HG03432 (cell line): ENCODE data around the gene MARF1.
A peak's percentile ranks its signal among the peaks of the same experiment; 100 is the strongest.
"Not testable (repeated sequence)": the region's sequence is repeated elsewhere in the genome, so short reads cannot be mapped to it uniquely, and the experiment has no call there.

Experiments used
- ATAC-seq: cut with Tn5 transposase; IDR thresholded peaks from one replicate; pipeline ENCODE4 v1.9.1; 2021; ENCODE audit warnings: mild to moderate bottlenecking, moderate library complexity; ENCODE audit not compliant: unreplicated experiment

The MARF1 gene

DNA sequence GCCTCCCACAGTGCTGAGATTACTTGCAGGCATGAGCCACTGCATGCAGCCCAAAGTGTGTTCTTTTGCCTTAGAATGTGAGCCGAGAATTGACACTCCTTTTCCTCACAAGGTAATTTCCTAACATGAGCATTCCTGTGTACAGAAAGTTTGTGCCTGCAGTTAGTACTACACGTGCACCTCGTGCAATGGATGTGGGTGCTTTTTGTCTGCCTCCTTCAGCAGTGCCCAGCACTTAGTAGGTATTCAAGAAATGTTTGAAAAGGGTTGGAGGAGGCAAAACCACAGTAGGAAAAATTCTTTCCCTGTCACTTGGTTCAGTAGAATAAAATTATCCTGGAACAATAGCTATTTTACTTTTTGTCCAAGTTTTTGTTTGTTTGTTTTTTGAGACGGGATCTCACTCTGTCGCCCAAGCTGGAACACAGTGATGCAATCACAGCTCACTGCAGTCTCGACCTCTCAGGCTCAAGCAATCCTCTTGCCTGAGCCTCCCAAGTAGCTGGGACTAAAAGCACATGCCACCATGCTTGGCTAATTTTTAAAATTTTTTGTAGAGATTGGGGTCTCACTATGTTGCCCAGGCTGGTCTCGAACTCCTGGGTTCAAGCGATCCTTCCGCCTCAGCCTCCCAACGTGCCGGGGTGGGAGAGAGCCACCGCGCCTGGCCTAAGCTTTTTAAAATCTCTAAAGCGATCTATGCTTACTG, 9.5 kb upstream of the MARF1 start:
- no peak for ATAC-seq

DNA sequence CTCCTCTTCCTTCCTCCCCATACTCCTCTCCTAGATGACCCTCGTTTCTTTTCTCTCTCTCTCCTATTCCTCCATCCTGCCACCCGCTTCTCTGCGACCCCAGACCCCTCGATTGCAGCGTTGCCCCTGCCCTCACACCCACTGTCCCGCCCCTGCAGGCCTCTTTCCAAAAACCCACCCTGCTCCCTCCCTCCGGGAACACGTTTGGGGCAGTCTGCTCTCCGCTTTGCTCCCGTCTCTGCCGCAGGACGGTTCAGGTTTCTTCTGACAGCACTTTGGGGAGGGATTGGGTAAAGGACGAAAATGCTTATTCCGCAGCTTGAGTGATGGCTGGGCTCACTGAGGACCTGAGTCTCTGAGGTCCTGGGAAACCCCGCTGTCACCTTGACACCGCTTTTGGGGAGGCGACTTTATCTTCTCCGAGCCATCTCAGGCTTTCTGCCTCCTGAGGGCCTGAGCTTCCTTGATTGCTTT, 7.8 kb upstream of the MARF1 start:
- ATAC-seq = peak; percentile 2

DNA sequence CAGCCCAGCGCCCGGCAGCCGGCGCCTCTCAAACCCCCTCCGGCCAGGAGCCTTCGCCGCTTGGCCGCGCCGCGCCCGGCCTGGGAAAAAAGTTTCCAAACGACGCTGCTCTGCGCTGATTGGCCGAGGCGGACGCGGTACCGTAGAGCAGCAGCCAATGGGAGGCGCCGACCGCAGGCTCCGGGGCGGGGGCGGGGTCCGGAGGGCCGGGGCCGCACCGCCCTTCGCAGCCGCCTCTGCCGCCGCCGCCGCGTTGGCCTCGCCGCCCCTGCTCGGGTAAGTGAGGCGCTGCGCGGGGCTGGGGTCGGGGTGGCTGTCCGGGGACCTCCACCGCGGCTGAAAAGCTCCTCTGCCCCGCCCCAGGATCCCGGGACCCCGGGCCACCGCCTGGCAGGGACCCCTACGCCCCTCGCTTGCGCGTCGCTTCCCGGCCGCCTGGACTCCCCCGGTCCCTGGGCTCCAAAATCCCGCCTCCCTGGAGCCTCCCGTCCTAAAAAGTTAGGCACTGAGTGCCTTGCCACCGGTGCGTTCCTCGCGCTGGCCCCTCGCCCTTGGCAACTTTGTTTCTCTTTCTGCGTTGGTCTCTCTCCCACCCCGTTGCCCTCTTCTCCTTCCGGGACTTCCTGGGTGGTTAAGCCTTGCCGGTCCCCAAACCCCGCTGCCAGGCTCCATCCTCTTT, 7.2 kb upstream of the MARF1 start, which contains the start of gene NDE1:
Gene NDE1, plus strand, starts transcription at position 227 of the 679 bp plus-strand sequence. CDS start 14,534 bp downstream, outside the sequence.
- ATAC-seq = peak; percentile 85

DNA sequence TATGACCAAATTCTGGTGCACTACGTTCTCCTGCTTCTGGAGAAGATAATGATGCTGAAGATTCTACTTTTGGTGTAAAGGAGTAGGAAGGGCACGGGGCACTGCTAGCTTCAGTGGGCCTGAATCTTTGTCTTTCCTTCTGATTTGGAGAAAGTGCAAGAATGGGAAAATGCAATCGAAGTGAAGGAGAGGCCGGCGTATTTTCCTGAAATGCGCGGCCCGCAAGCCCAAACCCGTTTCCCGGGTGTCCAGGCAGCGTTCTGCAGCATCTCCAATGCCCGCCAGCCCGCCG, 6.7 kb upstream of the MARF1 start:
- peak; percentile 2 for ATAC-seq

DNA sequence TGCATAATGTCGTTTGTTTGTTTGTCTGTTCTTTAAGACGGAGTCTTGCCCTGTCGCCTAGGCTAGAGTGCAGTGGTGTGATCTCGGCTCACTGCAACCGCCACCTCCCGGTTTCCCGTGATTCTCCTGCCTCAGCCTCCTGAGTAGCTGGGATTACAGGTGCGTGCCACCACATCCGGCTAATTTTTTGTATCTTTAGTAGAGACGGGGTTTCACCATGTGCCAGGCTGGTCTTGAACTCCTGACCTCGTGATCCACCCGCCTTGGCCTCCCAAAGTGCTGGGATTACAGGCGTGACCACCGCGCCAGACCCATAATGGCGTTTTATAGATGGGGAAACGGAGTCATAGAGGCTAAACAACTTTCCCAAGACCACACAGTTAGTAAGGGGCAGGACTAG, 6.4 kb upstream of the MARF1 start:
- ATAC-seq = not testable (repeated sequence)

DNA sequence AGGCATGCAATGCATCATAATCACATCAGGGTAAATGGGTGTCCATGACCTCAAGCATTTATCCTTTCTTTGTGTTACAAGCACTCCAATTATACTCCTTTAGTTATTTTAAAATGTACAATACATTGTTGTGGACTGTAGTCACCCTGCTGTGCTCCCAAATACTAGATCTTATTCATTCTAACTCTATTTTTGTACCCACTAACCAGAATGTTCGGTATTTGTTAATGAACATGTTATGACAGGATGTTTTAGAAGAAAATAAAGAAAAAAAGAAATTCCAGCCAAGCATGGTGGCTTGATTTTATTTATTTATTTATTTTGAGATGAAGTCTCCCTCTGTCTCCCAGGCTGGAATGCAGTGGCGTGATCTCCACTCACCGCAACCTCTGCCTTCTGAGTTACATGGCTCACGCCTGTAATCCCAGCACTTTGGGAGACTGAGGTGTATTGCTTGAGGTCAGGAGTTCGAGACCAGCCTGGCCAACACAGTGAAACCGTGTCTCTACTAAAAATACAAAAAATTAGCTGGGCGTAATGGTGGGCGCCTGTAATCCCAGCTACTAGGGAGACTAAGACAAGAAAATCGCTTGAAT, 5.3 kb upstream of the MARF1 start:
- no peak for ATAC-seq

DNA sequence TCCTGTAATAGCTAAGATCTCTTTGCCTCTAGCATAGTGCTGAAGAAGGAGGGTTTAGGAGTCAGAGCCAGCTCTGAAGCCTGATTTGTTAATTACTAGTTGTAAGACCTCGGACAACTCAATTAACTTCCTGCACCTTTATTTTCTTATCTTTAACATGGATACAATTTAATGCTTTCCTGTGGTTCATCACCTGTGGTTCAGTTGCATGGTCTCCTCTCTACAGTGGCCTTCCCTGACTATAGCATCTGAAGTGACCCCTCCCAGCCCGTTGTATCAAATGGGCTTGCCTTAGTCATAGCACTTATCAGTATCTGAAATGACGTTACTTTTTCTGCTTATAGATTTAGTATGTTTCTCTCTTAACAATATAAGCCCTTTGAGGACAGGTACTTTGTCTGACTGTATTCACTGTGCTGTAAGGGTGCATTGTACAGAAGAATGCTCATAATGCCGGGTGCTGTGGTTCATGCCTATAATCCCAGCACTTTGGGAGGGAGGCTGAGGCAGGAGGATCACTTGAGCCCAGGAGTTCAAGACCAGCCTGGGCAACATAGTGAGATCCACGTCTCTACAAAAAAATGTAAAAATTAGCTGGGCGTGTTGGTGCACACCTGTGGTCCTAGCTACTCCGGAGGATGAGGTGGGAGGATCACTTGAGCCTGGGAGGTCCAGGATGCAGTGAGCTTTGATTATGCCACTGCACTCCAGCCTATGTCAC, 4.5 kb upstream of the MARF1 start:
- ATAC-seq = no peak

DNA sequence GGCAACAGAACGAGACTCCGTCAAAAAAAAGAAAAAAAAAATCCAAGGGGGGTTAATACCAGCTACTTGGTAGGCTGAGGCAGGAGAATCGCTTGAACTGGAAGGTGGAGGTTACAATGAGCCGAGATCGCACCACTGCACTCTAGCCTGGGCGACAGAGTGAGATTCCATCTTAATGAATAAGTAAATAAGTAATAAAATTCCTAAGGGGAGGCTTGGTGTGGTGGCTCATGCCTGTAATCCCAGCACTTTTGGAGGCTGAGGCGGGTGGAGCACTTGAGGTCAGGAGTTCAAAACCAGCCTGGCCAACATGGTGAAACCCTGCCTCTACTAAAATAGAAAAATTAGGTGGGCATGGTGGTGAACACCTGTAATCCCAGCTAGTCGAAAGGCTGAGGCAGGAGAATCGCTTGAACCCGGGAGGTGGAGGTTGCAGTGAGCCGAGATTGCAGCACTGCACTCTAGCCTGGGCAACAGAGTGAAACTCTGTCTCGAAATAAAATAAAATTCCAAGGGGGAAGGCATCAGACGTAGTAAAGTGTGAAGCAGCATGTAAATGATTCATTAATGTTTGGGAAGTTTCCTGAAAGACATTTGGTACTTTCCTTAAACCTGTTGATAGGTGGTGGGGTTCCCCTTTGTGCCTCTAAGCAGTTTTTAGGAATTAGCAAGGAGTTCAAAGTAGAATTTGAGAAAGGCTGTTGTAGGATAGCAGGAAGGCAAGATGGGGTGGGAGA, 3.8 kb upstream of the MARF1 start:
- ATAC-seq = not testable (repeated sequence)

DNA sequence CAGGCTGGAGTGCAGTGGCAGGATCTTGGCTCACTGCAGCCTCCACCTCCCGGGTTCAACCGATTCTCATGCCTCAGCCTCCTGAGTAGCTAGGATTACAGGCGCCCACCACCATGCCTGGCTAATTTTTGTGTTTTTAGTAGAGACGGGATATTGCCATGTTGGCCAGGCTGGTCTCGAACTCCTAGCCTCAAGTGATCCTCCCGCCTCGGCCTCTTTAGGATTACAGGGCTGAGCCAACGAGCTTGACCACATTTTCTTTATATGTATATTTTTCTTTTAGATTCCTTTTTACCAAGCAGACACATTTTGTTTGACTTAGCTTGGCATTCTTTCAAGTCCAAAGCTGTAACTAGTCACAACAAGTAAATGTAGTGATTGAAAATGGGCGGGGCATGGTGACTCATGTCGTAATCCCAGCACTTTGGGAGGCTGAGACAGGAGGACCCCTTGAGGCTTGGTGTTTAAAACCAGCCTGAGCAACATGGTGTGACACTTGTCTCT, 2.1 kb upstream of the MARF1 start:
- ATAC-seq = not testable (repeated sequence)

DNA sequence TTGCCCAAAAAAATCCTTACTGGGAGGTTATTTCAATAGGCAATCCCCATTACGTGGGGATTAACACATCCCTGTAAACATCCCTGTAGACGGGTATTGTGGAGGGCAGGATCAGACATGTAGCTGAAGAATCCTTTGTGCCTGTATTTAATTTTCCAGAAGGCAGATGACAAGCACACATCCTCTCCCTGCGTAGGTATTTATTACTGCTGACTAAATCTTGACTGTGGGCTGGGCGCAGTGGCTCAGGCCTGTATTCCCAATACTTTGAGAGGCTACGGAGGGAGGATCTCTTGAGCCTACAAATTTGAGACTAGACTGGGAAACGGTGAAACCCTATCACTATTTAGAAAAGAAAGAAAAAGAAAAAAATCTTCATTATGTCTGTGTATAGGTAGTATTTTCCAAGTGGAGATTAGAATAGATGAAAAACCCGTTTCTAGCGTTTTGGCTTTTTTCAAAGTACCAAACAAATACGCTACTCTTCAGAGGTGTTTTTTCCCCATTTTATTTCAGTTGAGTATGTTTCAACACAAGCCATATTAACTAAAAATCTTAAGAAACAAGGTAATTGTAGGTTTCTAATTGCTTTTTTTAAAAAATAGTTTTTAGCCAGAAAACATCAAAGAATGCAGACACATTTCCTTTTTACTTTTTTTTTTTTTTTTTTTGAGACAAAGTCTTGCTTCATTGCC, 1.5 kb upstream of the MARF1 start:
- ATAC-seq = no peak

DNA sequence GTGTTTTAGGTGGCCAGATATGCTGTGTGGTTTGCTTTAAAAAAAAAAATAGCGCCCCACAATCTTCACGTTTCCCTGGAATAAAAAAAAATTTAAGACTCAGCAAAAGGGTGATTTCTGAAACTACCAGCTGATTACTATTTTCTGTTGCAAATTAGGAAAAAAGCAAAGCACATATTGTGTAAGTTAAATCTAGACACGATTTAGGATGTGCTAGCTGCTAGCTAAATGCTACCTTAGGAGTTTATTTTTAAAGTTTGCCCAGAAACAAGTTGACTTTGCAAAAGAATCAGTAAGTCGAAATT, 944 bp upstream of the MARF1 start:
- ATAC-seq = no peak

DNA sequence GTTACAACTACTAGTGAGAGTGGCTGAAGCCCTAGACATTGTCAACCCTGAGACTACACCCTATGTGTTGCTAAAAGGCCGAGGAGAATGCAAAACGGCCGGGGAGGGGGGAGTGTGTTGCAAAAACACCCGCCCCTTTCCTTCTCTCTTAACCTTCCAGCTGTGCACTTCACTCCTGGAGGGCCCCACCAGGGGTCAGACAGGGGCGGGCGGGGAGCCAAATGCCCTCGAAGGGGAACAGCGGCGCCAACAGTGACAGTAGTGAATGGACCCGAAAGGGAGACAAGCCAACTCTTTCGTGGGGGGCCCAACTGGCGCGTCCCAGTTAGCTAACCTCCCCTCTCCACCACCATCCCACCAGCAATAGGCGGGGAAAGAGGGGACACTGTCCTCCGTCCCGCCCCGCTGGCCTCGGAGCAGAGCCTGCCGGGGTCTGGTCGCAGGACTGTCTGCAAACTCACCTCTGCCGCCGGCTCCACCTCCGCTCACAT, 352 bp downstream of the MARF1 start:
- ATAC-seq = peak; percentile 59

DNA sequence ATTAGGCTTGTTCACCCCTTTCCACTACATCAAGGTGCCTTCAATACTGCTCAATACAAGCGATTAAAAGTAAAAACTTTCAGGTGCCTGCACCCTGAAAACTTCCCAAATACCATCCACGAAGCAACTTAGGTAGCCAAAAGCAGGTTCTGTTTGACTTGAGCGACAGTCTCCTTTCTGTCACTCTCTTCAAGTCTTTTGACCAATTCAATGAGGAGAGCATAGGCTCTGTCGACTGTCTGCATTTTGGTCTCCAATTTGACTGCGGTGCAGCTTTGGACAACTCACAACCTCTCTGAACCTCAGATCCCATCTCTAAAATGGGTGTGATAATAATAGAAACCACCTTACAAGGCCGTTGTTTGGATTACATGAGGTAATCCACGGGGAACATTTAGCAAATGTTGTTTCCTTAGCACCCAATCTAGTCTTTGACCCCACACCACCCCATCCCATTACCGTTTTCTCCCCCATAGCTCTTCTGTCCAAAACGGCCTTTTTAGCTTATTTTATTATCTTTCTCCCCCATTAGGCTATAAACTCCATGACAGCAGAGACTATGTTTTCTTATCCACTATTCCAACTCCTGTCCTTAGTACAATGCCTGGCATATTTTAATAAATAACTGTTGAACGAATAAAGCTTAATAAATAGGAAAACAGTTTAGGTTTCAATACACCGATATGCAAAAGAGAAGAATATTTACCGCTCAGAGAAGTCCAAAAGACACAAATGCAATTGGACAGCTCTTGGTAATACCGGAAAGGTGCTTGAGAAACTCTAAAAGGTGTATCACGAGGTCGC, 999 bp downstream of the MARF1 start:
- no peak for ATAC-seq

DNA sequence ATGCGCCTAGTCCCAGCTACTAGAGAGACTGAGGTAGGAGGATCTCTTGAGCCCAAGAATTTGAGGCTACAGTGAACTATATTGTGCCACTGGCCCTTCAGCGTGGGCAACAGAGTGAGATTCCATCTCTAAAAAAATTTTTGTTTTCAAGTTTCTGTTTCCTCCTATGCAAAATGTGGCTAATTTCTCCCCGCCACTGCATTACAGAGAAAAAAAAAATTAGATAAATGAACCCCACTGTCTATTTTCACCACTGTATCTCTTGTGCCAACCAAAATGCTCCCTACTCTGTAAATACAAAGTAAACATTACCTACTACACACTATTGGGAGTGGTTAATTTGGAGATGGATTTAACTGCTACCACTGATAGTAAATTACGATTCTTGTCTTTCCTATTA, 2.0 kb downstream of the MARF1 start:
- ATAC-seq = no peak

DNA sequence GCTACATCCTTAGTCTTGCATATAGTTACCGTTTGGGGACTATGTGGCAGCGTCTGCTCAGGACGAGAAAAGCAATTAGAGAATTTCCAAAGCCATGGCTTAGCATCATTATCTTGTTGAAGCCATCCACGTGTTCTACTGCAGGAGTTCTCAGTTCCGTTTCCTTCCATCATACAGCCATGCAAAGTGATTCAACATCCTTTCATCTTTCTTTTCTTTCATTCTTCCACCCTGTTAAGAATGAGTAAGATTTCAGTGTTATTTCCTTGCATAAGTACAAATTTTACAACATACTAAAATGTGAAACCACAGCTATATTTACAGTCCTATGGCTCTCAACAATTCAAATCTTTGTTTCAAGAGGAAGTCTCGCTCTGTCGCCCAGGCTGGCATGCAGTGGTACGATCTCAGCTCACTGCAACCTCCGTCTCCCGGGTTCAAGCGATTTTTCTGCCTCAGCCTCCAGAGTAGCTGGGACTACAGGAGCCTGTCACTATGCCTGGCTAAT, 3.8 kb downstream of the MARF1 start:
- ATAC-seq = no peak

DNA sequence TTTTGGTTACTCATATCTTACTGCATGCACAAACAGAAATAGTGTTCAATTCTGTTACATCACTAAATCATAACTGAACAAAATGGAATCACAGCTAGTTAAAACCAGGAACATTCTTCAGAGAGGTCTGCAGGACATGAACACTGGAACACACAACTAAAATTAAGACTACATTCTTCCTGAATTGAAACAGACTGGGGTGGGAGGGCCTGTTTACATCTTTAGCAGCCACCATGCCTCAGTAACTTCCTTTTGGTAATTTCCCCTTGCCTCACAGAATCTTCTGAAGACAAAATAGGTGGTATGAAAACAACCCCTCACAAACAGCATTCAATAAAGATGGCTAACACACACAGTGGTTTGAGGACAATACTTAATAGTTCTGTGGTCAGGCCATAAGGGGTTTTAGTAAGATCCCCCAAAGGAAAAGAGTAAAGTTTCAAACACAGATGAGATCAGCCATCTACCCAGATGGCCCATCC, 6.5 kb downstream of the MARF1 start:
- ATAC-seq = no peak

DNA sequence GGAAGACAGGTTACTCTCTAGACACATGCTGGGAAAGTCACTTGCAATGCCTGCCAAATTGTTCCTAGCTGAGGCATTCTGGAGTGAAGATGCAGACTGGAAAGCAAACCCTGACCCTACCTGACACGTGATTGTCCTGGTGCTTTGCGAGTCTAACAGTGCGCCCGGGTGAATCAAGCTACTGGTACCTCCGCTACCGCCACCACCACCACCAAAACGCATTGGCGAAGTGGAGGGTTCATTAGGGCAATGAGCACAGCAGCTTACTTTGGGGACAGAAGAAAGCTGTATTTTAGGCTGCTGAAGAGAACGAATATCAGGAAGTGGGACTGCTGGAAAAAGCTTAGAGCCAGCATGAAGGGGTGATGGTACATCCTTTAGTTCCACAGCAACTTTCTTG, 7.0 kb downstream of the MARF1 start:
- no peak for ATAC-seq

DNA sequence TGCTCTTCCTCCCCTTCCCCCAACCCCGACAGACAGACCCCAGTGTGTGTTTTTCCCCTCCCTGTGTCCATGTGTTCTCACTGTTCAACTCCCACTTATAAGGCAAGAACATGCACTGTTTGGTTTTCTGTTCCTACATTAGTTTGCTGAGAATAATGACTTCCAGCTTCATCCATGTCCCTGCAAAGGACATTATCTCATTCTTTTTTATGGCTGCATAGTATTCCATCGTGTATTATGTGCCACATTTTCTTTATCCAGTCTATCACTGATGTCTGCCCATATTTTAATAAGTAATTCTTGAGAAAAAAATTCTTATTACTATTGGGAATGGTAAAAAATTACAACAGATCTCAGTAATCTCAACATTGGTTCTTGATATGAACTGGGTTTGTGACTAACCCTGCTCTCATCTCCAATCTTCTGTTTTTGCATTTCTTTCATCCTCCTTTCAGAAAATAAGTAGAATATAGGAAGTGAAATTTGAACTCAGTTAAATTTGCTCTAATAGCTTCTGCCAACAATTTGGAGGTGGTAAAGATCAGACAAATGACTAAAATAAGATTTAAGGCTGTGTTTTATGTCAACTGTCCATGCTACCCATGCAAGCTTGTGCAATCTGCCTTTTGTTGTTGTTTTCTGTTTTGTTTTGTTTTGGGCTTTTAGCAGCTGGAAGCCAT, 11.1 kb downstream of the MARF1 start:
- ATAC-seq = no peak
